Measurements from ENCODE around the gene ZHX3.

Gene ZHX3

GRCh38 chr20:41265938-41266337 is 51.6 kb downstream of the ZHX3 start:
- Histone ChIP-seq H3K27me3 (ENCODE audit: insufficient read depth, poor library complexity, severe bottlenecking) (no peaks in the 10 kb centered on the region), H3K27ac (replicated peaks) (no peak overlapping the region), H3K4me3 (replicated peaks; ENCODE audit: insufficient read depth, low read length) (no peak overlapping the region)
- DNase-seq (ENCODE audit: low read depth in 1 of 2, low spot score in 1 of 2) = no peak
- TF ChIP-seq SPI1 (IDR thresholded peaks at IDR 0.05; ENCODE audit: borderline replicate concordance, low read depth) (no peak), REST (IDR thresholded peaks at IDR 0.05; ENCODE audit: insufficient replicate concordance, low read depth) (no peak), POLR2AphosphoS5 (IDR thresholded peaks at IDR 0.05; ENCODE audit: low read depth) (no peak), CTCF (IDR thresholded peaks at IDR 0.05; ENCODE audit: insufficient read depth, low read length) (no peak), GABPA (IDR thresholded peaks at IDR 0.05; ENCODE audit: low read depth) (no peak)

- H3K27me3 ChIP-seq (ENCODE audit: insufficient read depth, poor library complexity, severe bottlenecking) = no peaks in the 10 kb centered on the region
- no peak overlapping the region for H3K4me3 ChIP-seq (replicated peaks; ENCODE audit: insufficient read depth, low read length)
- TF ChIP-seq POLR2AphosphoS5 (IDR thresholded peaks at IDR 0.05; ENCODE audit: low read depth) (no peak), REST (IDR thresholded peaks at IDR 0.05; ENCODE audit: insufficient replicate concordance, low read depth) (no peak), CTCF (IDR thresholded peaks at IDR 0.05; ENCODE audit: insufficient read depth, low read length) (no peak), GABPA (IDR thresholded peaks at IDR 0.05; ENCODE audit: low read depth) (no peak)
- no peak overlapping the region for H3K27ac ChIP-seq (replicated peaks)
- DNase-seq (ENCODE audit: low read depth in 1 of 2, low spot score in 1 of 2) = no peak
Observed at GRCh38 chr20:41264819-41265218, 52.7 kb downstream of the ZHX3 start.

- Histone ChIP-seq H3K27me3 (ENCODE audit: insufficient read depth, poor library complexity, severe bottlenecking) (no peaks in the 10 kb centered on the region), H3K27ac (replicated peaks) (no peak overlapping the region), H3K4me3 (replicated peaks; ENCODE audit: insufficient read depth, low read length) (no peak overlapping the region)
- DNase-seq (ENCODE audit: low read depth in 1 of 2, low spot score in 1 of 2) = no peak
- TF ChIP-seq POLR2AphosphoS5 (IDR thresholded peaks at IDR 0.05; ENCODE audit: low read depth) (no peak), GABPA (IDR thresholded peaks at IDR 0.05; ENCODE audit: low read depth) (no peak), SPI1 (IDR thresholded peaks at IDR 0.05; ENCODE audit: borderline replicate concordance, low read depth) (no peak), REST (IDR thresholded peaks at IDR 0.05; ENCODE audit: insufficient replicate concordance, low read depth) (no peak), CTCF (IDR thresholded peaks at IDR 0.05; ENCODE audit: insufficient read depth, low read length) (no peak)
Observed at GRCh38 chr20:41261790-41262717, 55.5 kb downstream of the ZHX3 start.
